CD4-positive, alpha-beta T cell (primary cell): ENCODE data around the gene KCNMA1. TPM values are rescaled to one million over a fixed set of nuclear protein-coding genes. Genes with fewer than 3 reads are reported as not detected.

Experiments
- ATAC-seq: fragments of 200-7000 bp; cut with Tn5 transposase; one replicate; pipeline ENCODE4 v1.10.0; 2022; ENCODE audit warnings: mild to moderate bottlenecking; ENCODE audit not compliant: poor library complexity
- CTCF ChIA-PET: fragments of 350-600 bp; sonication (Branson Sonifier 250); formaldehyde crosslinking; loops from one replicate; lab custom pipeline; 2021; ENCODE audit warnings: antibody characterized with exemption, inconsistent platforms; lab: Charles Lee
- POLR2A ChIA-PET: fragments of 350-600 bp; sonication (Branson Sonifier 250); formaldehyde crosslinking; loops from one replicate; lab custom pipeline; 2021; ENCODE audit warnings: antibody characterized with exemption, inconsistent platforms; lab: Charles Lee
- DNase-seq, 14 experiments: peaks; one replicate each; pipeline ENCODE4 v3.0.0-alpha.2; 2013 to 2020; ENCODE audit warnings: mixed read lengths in 2 of 14
- H3K27ac ChIP-seq, 2 donors: one replicate each; pipeline versions ENCODE4 v1.5.1 to v1.7.0; 2013; ENCODE audit warnings: low read length in 2 of 2, low read depth in 1 of 2, mild to moderate bottlenecking in 1 of 2
- H3K27me3 ChIP-seq, 2 experiments: 1 replicate in 1 of 2; 2 replicates in 1 of 2; pipeline versions ENCODE4 v1.6.1 to v1.7.0; 2013; ENCODE audit warnings: low read length in 2 of 2, control low read depth in 1 of 2, mild to moderate bottlenecking in 1 of 2, moderate library complexity in 1 of 2; ENCODE audit not compliant: insufficient read depth in 2 of 2, control insufficient read depth in 1 of 2
- H3K36me3 ChIP-seq: one replicate; pipeline ENCODE4 v1.6.1; 2013; ENCODE audit warnings: low read length, control low read depth; ENCODE audit not compliant: insufficient read depth
- H3K4me1 ChIP-seq: one replicate; pipeline ENCODE4 v1.6.1; 2013; ENCODE audit warnings: low read length, control low read depth; ENCODE audit not compliant: insufficient read depth
- H3K4me3 ChIP-seq: one replicate; pipeline ENCODE4 v1.5.1; 2013; ENCODE audit warnings: mild to moderate bottlenecking, low read length, moderate library complexity
- H3K9me3 ChIP-seq, 2 experiments: 1 replicate in 1 of 2; 2 replicates in 1 of 2; pipeline versions ENCODE4 v1.6.1 to v1.7.0; 2013; ENCODE audit warnings: low read length in 2 of 2, mild to moderate bottlenecking in 2 of 2, control low read depth in 1 of 2, moderate library complexity in 1 of 2; ENCODE audit not compliant: control insufficient read depth in 1 of 2, insufficient read depth in 1 of 2
- H3K27ac Mint-ChIP-seq: one replicate; pipeline ENCODE4 v1.8.0; 2020; ENCODE audit warnings: mixed read lengths
- H3K27me3 Mint-ChIP-seq: one replicate; pipeline ENCODE4 v1.8.0; 2021; ENCODE audit warnings: mixed read lengths
- H3K36me3 Mint-ChIP-seq: one replicate; pipeline ENCODE4 v1.8.0; 2021; ENCODE audit warnings: low read depth, mixed read lengths
- H3K4me1 Mint-ChIP-seq: one replicate; pipeline ENCODE4 v1.8.0; 2021; ENCODE audit warnings: low read depth, mixed read lengths
- H3K4me3 Mint-ChIP-seq: one replicate; pipeline ENCODE4 v1.8.0; 2020; ENCODE audit warnings: mild to moderate bottlenecking, mixed read lengths
- H3K9me3 Mint-ChIP-seq: one replicate; pipeline ENCODE4 v1.8.0; 2020; ENCODE audit warnings: mixed read lengths
- CTCF ChIP-seq: fragments of 200-600 bp; IDR thresholded peaks from one replicate; pipeline ENCODE4 v1.8.0; 2022; ENCODE audit warnings: antibody characterized with exemption, mild to moderate bottlenecking
- intact Hi-C, 2 experiments: fragments of 100-400 bp; cut with DNase I in 1 of 2; cut with micrococcal nuclease in 1 of 2; formaldehyde crosslinking; loops; one replicate each; pipeline versions ENCODE4 v1.15.1 to v1.9.0; 2023 to 2025; cut with DNase I, micrococcal nuclease
- total RNA-seq, 174 experiments: library from RNA in 2 of 174; stranded (reverse) in 2 of 174; gene quantifications; one replicate each; pipeline ENCODE4 v1.2.3 and lab custom pipeline; 2021 to 2026

Gene KCNMA1
- total RNA-seq, 2 experiments from 2014 or later: not detected

DNA sequence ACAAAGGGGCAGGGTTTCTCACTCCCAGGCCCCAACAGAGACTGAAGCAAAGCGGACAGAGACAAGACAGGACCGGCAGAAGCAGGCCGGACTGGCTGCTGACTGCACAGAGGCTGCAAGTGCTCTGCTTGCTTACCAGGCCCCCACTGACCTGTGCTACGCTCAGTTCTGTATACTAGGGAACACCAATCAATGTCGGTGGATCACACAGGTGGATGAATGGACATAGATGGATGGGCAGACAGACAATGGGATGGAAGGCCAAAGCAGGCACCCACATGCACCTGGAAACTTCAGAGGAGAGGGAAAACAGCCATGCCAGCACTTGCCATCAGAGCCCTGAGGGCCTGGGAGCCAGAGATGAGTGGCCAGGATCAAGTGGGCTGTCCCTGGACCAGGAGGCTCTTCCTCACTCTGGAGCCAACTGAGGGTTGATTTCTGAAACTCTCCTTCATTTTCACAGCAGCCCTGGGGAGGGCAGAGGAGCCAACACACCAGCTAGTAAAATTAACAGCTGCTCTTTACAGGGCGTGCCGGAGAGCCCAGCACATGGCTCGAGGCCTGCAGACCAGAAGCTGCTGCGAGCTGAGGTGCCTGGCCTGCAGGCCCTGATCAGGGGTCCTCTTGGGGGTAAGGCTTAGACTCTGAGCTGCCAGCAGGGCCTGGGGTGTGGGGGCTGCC, 243.6 kb downstream of the KCNMA1 start:
- H3K9me3 Mint-ChIP-seq: no peaks in the 10 kb centered on the region
- no peaks in the 10 kb centered on the region for H3K4me1 ChIP-seq
- no peak for TF ChIP-seq CTCF
- DNase-seq: no peak
- no peak for ATAC-seq
- peaks cover 0 to 2% of the 10 kb centered on the region in 2 experiments for H3K27me3 ChIP-seq
- ChIA-PET CTCF (no interaction called here), POLR2A (no interaction called here)
- no peak overlapping the region for H3K4me3 Mint-ChIP-seq
- H3K4me3 ChIP-seq: no peak overlapping the region
- H3K36me3 ChIP-seq: no peaks in the 10 kb centered on the region
- no peak overlapping the region for H3K27ac Mint-ChIP-seq
- no peaks in the 10 kb centered on the region for H3K27me3 Mint-ChIP-seq
- H3K27ac ChIP-seq: no peak overlapping the region
- H3K9me3 ChIP-seq: peaks cover 0 to 10% of the 10 kb centered on the region in 2 experiments
- H3K4me1 Mint-ChIP-seq: no peaks in the 10 kb centered on the region
- no peaks in the 10 kb centered on the region for H3K36me3 Mint-ChIP-seq
- intact Hi-C loops: no loop called here

- Histone ChIP-seq H3K4me3 (no peak overlapping the region), H3K36me3 (no peaks in the 10 kb centered on the region), H3K4me1 (no peaks in the 10 kb centered on the region), H3K9me3 (peaks cover 0 to 10% of the 10 kb centered on the region in 2 experiments), H3K27me3 (peaks cover 0 to 2% of the 10 kb centered on the region in 2 experiments), H3K27ac (no peak overlapping the region)
- H3K4me3 Mint-ChIP-seq: no peak overlapping the region
- TF ChIP-seq CTCF: no peak
- no peak overlapping the region for H3K27ac Mint-ChIP-seq
- intact Hi-C loops: no loop called here
- no peaks in the 10 kb centered on the region for H3K4me1 Mint-ChIP-seq
- no peak for ATAC-seq
- CTCF ChIA-PET: no interaction called here
- H3K9me3 Mint-ChIP-seq: no peaks in the 10 kb centered on the region
- no peaks in the 10 kb centered on the region for H3K36me3 Mint-ChIP-seq
- no peaks in the 10 kb centered on the region for H3K27me3 Mint-ChIP-seq
- POLR2A ChIA-PET: no interaction called here
- DNase-seq: no peak
Measured at GRCh38 chr10:77393411-77393810, 244.2 kb downstream of the KCNMA1 start.

DNA sequence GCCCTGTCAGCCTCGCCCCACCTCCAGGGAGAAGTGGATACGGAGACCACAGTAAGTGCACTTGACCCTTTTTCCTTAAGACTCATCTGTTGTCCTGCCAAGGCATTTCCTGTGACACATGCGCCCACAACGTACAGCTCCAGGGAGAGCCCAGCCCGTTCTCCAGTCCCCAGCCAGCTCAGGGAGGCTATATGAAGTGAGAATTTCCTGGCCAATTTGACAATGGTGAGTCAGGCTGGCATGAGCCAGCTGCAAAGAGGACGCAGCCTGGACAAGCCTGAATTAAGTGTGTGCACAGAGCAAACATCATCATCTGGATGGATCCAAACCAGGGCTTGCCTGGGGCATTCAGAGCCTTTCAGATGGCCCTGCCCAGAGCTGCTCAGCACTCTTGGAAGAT, 244.8 kb downstream of the KCNMA1 start:
- H3K4me3 Mint-ChIP-seq: no peak overlapping the region
- H3K4me1 Mint-ChIP-seq: no peaks in the 10 kb centered on the region
- Histone ChIP-seq H3K9me3 (peaks cover 0 to 10% of the 10 kb centered on the region in 2 experiments), H3K4me1 (no peaks in the 10 kb centered on the region), H3K27me3 (peaks cover 0 to 2% of the 10 kb centered on the region in 2 experiments), H3K27ac (no peak overlapping the region), H3K4me3 (no peak overlapping the region), H3K36me3 (no peaks in the 10 kb centered on the region)
- intact Hi-C loops: no loop called here
- TF ChIP-seq CTCF: no peak
- POLR2A ChIA-PET: no interaction called here
- ATAC-seq: no peak
- H3K27me3 Mint-ChIP-seq: no peaks in the 10 kb centered on the region
- no peak for DNase-seq
- no peaks in the 10 kb centered on the region for H3K36me3 Mint-ChIP-seq
- CTCF ChIA-PET: no interaction called here
- no peak overlapping the region for H3K27ac Mint-ChIP-seq
- H3K9me3 Mint-ChIP-seq: no peaks in the 10 kb centered on the region
